Tibial artery (tissue), 4 donors: Measurements from ENCODE around the gene PNPLA4.

ENCODE experiments used
- DNase-seq, 2 donors: peaks; one replicate each; pipeline ENCODE4 v3.0.0-alpha.2; 2019
- H3K27ac ChIP-seq, 2 donors: fragments of 200-600 bp; sonication (generic) in 1 of 2; 1 replicate in 1 of 2; 2 replicates in 1 of 2; pipeline ENCODE4 v1.5.1; 2018 to 2019; ENCODE audit warnings: mild to moderate bottlenecking in 1 of 2
- H3K27me3 ChIP-seq, 2 donors: fragments of 200-600 bp; sonication (generic) in 1 of 2; one replicate each; pipeline versions ENCODE4 v1.5.1 to v1.6.0; 2016 to 2019
- H3K36me3 ChIP-seq, 3 donors: fragments of 200-600 bp; sonication (generic) in 2 of 3; one replicate each; pipeline ENCODE4 v1.5.1; 2016 to 2019; ENCODE audit warnings: mild to moderate bottlenecking in 2 of 3
- H3K4me1 ChIP-seq, 4 donors: fragments of 200-600 bp; sonication (generic) in 2 of 4; 1 replicate in 3 of 4; 2 replicates in 1 of 4; pipeline ENCODE4 v1.5.1; 2016 to 2019
- H3K4me3 ChIP-seq, 2 donors: fragments of 200-600 bp; sonication (generic) in 1 of 2; 1 replicate in 1 of 2; 2 replicates in 1 of 2; pipeline ENCODE4 v1.5.1; 2018 to 2019; ENCODE audit warnings: mild to moderate bottlenecking in 2 of 2
- H3K9me3 ChIP-seq, 3 donors: fragments of 200-600 bp; sonication (generic) in 1 of 3; one replicate each; pipeline ENCODE4 v1.5.1; 2016 to 2019
- intact Hi-C: fragments of 100-400 bp; cut with DNase I; formaldehyde crosslinking; loops from one replicate; pipeline ENCODE4 v1.15.0; 2023; ENCODE audit warnings: low total_unique reads
- TF ChIP-seq, protein P1 (sequence below), 2 experiments: fragments of 200-600 bp in 1 of 2; fragments of 450-650 bp in 1 of 2; IDR thresholded peaks; one replicate each; pipeline ENCODE4 v1.5.1; 2017 to 2019; ENCODE audit warnings: antibody characterized with exemption in 2 of 2, mild to moderate bottlenecking in 1 of 2, moderate library complexity in 1 of 2

Gene PNPLA4

DNA sequence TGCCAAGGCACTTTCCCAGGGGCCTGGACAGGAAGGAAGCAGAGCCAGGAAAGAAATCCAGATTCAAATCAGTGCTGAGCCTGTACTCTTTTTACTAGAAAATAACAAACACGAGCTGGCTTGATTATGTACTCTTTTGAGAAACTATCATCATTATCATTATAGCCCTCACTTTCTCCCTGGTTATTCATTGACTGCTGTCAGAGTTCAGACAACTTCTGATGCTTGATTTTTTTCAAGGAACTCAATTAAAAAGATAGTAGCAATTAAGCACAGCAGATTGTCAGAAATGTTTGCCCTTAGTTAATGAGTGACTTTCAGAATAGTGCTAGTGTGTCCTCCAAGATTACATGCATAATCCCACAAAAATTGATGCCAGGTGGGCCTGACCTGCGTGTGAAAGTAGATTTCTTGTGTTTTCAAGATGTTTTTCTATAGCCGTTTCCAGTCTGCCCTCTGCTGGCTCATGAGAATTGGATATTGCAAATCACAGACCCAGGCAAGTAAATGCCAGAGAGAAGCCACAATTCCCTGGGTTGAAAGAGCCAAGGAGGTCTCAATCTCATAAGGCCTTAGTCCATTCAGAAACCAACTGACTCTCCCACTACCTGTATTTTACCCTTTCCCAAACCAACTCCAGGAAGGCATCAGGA, 14.3 kb upstream of the PNPLA4 start:
- DNase-seq: no peak
- Histone ChIP-seq H3K4me3 (no peak overlapping the region), H3K4me1 (no peaks in the 10 kb centered on the region), H3K9me3 (no peaks in the 10 kb centered on the region), H3K27ac (no peak overlapping the region), H3K36me3 (no peaks in the 10 kb centered on the region), H3K27me3 (no peaks in the 10 kb centered on the region)
- intact Hi-C loops: no loop called here
- TF ChIP-seq, protein P1, sequence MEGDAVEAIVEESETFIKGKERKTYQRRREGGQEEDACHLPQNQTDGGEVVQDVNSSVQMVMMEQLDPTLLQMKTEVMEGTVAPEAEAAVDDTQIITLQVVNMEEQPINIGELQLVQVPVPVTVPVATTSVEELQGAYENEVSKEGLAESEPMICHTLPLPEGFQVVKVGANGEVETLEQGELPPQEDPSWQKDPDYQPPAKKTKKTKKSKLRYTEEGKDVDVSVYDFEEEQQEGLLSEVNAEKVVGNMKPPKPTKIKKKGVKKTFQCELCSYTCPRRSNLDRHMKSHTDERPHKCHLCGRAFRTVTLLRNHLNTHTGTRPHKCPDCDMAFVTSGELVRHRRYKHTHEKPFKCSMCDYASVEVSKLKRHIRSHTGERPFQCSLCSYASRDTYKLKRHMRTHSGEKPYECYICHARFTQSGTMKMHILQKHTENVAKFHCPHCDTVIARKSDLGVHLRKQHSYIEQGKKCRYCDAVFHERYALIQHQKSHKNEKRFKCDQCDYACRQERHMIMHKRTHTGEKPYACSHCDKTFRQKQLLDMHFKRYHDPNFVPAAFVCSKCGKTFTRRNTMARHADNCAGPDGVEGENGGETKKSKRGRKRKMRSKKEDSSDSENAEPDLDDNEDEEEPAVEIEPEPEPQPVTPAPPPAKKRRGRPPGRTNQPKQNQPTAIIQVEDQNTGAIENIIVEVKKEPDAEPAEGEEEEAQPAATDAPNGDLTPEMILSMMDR (IDR thresholded peaks at IDR 0.05): no peak

DNA sequence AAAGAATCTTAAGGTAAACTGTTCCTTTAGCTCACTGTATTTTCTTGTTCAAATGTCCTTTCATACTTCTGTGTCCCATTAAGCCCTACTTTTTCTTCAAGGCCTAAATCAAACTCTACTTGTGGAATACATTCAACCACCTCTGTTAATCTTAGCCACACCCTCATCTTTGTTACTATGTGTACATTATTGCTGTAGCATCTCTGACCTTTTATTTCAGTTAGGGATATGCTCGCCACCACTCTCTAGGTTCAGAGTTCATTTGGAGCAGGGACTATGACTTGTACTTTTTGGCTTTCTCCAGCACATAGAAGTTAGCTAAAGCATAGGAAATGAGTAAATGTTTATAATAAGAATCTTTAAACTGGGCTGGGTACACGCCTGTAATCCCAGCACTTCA, 6.8 kb upstream of the PNPLA4 start:
- H3K4me1 ChIP-seq: no peaks in the 10 kb centered on the region
- no peak overlapping the region for H3K27ac ChIP-seq
- no peak overlapping the region for H3K4me3 ChIP-seq
- TF ChIP-seq, protein P1 (IDR thresholded peaks at IDR 0.05): no peak
- intact Hi-C loops: no loop called here
- no peaks in the 10 kb centered on the region for H3K36me3 ChIP-seq
- no peak for DNase-seq
- no peaks in the 10 kb centered on the region for H3K9me3 ChIP-seq
- H3K27me3 ChIP-seq: no peaks in the 10 kb centered on the region

DNA sequence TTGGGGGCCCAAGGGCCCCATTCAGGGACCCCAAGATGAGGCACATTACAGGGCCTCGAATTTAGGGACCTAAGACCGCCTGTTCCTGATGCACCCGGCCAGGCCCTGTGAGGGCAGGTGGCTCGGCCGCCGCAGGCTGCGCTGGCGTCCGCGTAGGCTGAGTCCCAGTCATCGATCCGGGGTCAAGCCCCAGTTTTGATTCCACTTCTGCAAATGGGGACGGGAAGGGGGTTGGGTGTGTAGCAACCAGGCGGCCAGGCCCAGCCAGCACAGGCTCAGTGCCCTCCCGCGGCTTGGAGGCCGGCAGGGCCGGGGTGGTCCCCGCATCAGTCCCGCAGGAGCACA, 327 bp downstream of the PNPLA4 start:
- peaks cover 0 to 21% (median 2%) of the 10 kb centered on the region in 3 donors for H3K36me3 ChIP-seq
- H3K4me1 ChIP-seq: peaks cover 0 to 7% (median 3%) of the 10 kb centered on the region in 4 donors
- no peaks in the 10 kb centered on the region for H3K27me3 ChIP-seq
- intact Hi-C loops: no loop called here
- peak overlapping the region; percentile 44 to 73 for H3K27ac ChIP-seq
- TF ChIP-seq, protein P1 (IDR thresholded peaks at IDR 0.05): no peak
- DNase-seq: no peak
- peak overlapping the region; percentile 55 to 66 for H3K4me3 ChIP-seq
- H3K9me3 ChIP-seq: no peaks in the 10 kb centered on the region

DNA sequence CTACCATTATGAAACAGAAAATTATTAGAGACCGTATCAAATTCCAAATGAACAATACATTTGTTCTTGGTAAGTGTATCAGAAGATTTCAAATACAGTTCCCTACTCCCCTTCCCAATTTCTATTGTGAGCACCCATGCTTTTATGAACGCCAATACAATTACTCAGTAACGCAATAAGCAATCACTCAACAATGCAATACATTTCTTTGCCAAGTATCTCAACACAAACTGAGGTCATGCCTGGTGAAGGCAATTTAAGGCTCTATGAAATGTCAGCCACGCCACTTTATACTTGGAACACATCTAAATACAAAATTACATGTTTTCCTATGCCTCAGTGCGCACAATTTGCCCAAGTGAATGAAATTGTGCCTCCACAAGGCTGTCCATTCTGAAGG, 712 bp downstream of the PNPLA4 start:
- Histone ChIP-seq H3K27me3 (no peaks in the 10 kb centered on the region), H3K9me3 (no peaks in the 10 kb centered on the region), H3K4me1 (peaks cover 0 to 7% (median 3%) of the 10 kb centered on the region in 4 donors), H3K4me3 (peak overlapping the region; percentile 55 to 66), H3K27ac (peak overlapping the region in 1 of 2 donors; percentile 73), H3K36me3 (peaks cover 0 to 25% (median 6%) of the 10 kb centered on the region in 3 donors)
- no peak for DNase-seq
- TF ChIP-seq, protein P1 (IDR thresholded peaks at IDR 0.05): no peak
- intact Hi-C loops: no loop called here

DNA sequence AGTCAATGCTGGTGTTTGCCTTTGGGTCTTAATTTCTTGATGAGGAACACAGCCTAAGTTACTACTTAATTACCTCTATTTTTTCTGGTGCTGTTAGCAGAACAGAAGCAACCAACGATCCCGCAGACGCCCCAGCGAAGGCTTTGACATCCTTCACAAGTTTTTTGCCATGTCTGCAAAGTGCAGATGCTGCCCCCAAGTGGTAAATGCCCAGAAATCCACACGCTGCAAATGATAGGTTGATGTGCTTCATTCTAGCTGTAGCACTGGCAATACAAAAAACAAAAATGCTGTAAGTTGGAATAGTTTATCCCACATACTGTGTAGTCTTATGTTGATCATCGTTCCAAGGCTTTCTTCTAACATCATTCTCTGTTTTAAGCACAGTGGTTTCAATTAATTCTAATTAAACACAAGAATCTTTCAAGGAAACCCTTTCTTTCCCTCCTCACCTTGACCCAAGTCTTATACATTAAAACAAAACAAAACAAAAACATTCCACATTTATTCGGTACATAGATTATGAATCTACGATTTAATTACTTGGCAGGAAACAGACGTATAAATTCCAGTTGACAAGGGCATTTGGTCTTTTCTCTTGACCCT, 1.2 kb downstream of the PNPLA4 start:
- peaks cover 0 to 7% (median 3%) of the 10 kb centered on the region in 4 donors for H3K4me1 ChIP-seq
- no peaks in the 10 kb centered on the region for H3K27me3 ChIP-seq
- H3K4me3 ChIP-seq: no peak overlapping the region
- TF ChIP-seq, protein P1 (IDR thresholded peaks at IDR 0.05): peak; percentile 30 to 35
- H3K9me3 ChIP-seq: no peaks in the 10 kb centered on the region
- no peak overlapping the region for H3K27ac ChIP-seq
- intact Hi-C loops: no loop called here
- peaks cover 0 to 30% (median 9%) of the 10 kb centered on the region in 3 donors for H3K36me3 ChIP-seq
- DNase-seq: peak in 1 of 2 donors; percentile 19
